Tongue (tissue), 2 donors: ENCODE measurements around the gene ANOS1. TPM values are rescaled to one million over a fixed set of nuclear protein-coding genes. Genes with fewer than 3 reads are reported as not detected.
"Not testable (repeated sequence)": the region's sequence is repeated elsewhere in the genome, so short reads cannot be mapped to it uniquely, and the experiment has no call there.

Source experiments
- DNase-seq: peaks from one replicate; pipeline ENCODE4 v3.0.0-alpha.2; 2015
- total RNA-seq: library from RNA; depleted of rRNA; stranded (reverse); fragments of >200 nt; gene quantifications from one replicate; pipeline ENCODE4 v1.2.3, GENCODE V29; 2014

ANOS1 gene, protein sequence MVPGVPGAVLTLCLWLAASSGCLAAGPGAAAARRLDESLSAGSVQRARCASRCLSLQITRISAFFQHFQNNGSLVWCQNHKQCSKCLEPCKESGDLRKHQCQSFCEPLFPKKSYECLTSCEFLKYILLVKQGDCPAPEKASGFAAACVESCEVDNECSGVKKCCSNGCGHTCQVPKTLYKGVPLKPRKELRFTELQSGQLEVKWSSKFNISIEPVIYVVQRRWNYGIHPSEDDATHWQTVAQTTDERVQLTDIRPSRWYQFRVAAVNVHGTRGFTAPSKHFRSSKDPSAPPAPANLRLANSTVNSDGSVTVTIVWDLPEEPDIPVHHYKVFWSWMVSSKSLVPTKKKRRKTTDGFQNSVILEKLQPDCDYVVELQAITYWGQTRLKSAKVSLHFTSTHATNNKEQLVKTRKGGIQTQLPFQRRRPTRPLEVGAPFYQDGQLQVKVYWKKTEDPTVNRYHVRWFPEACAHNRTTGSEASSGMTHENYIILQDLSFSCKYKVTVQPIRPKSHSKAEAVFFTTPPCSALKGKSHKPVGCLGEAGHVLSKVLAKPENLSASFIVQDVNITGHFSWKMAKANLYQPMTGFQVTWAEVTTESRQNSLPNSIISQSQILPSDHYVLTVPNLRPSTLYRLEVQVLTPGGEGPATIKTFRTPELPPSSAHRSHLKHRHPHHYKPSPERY
- 26.4 TPM for total RNA-seq

GRCh38 chrX:8731559-8732395, at the start of gene ANOS1:
Gene ANOS1 (minus strand): TSS chrX:8732137. CDS start chrX:8732036, 101 bp downstream.
- DNase-seq: peak; percentile 84

GRCh38 chrX:8773117-8773516, 41.2 kb upstream of the ANOS1 start:
- no peak for DNase-seq

- DNase-seq: no peak
Measured at GRCh38 chrX:8760021-8760420, 28.1 kb upstream of the ANOS1 start.

GRCh38 chrX:8758706-8759105, 26.8 kb upstream of the ANOS1 start:
- not testable (repeated sequence) for DNase-seq

DNA sequence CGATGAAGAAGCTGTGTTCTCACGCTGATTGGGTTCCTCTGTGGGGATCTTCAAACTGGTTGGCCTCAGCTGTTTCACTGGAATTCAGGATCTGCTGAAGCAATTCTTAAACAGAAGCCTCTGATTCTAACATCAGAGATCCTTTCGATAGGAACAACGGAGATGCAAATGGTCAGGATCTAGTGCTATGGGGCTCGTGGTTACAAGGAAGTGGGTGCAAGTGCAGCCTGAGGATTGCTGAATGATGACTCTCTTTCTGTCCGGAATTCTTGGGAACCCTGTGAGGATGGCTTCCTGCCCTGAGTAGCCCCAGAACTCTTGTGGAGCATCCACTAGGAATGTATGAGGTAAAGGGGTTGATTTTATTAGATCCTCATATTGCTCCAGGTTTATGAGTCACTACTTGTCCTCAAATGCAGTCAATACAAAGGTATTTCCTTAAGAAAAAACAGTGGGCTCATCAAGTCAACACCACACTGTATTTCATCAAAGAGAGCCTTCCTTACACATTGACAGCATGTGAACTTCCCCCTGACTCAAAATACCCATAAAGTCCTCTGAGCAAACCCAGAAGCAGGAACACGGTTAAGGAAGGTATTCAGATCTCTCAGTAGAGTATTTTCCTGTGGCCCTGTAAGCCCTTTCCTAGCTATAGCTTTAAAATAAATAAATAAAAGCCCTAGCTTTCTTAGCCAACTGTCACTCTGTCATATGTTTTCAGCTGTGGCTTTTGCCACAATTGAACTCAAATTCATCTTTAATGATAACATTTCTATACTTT, 25.9 kb upstream of the ANOS1 start:
- not testable (repeated sequence) for DNase-seq

DNA sequence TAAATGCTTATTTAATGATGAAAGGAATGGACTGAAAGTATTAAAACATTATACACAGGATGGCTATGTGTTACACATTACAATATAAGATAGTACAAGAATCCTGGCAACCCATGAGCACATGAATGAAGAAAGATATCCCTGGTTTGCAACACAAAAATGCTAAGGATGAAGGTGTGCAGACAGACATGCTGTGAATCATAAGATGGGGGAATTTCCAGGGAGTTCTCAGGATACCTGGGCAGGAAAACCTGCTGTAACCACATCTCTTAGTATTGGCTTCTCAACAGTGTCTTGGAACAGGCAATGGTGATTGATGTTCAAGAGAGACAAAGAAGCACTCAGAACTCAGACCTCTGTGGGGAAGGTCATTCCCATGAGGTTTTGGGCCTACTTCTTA, 23.9 kb upstream of the ANOS1 start:
- no peak for DNase-seq

DNA sequence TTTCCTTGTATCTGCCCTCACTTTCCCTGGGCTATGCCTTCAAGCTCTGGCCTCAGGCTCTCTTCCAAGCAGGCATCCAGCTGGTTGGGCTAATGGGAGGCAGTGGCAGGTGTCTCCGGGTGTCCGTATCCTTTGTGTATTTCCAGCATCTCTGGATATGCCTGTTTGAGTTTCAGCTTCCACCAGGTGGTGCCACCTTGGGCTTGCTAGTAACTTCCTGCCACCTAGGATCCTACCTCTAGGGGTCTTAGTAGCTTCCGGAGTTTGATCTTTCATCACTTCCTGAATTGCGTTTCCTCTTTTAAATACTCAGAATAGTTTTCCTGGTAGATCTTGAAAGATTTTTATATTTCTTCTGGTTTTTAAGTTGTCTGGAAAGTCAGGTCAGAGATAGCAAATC, 23.2 kb upstream of the ANOS1 start:
- no peak for DNase-seq

DNA sequence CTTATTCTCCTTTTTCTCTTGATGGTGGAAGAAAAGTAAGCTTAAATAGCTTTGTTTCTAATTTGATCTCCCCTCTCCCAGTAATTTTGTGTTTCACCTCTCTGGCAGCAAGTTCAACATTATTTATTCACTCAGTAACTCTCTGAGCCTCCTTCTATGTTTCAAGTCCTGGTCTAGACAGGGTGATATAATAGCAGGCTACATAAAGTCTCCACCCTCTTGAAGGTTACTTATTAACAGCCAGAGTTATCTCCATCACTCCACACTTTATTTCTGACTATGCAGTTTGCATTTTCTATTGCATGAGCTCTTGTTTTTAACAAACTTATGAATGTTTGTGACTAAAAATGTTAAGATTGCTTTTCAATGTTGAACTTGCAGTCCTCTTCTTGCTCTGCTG, 17.8 kb upstream of the ANOS1 start:
- no peak for DNase-seq

GRCh38 chrX:8748855-8749254, 16.9 kb upstream of the ANOS1 start:
- DNase-seq: peak; percentile 34

- DNase-seq: peak; percentile 37
Measured at GRCh38 chrX:8743126-8743732, 11.3 kb upstream of the ANOS1 start.

- no peak for DNase-seq
Measured at GRCh38 chrX:8741981-8742380, 10.0 kb upstream of the ANOS1 start.

DNA sequence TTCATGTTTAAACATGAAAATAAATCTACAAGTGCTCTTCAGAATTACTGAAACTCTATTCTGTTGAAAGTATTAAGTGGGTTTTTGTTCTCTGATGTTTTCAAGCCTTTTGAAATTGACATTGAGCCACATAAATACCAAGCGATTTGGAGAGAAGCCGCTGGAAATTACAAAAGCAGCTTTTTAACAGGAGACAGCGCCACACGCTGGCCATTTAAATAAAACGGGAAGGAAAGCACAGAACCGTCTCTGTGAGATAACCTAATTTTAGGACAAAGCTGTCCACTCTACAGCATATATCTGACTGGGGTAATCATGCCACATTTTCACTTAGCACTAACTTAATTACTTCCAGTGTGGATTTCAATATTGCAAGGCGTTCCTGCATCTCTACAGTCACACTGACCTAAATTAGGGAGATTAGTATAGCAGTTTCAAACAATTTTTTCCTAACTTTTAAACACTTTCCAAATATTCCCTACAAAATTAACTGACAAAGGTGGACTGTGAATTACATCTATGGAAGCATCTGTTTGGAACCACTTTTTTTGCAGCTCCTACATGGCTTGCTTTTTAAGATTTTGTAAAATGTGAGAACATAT, 6.8 kb upstream of the ANOS1 start:
- peak; percentile 80 for DNase-seq

- DNase-seq: no peak
Measured at GRCh38 chrX:8737883-8738282, 5.9 kb upstream of the ANOS1 start.

- DNase-seq: peak; percentile 17
Measured at GRCh38 chrX:8730812-8731558, 952 bp downstream of the ANOS1 start.

DNA sequence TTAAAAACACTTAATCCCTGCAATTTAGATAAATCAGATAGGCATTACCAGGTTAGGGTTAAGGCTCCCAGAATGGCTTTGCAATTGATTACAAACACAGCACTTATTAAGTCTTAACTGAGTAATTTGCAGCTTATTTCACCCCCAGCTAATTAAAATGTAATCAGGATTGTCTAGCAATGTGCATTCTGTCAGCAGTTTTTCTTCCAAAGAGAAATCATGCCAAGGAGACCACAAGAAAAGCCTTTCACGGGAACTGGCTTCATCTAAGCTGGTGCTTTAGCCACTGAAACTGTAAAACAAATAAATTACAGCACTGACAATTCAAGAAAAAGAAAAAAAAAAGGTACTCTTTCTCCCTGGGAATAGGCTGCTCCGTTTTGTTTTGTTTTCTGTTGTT, 2.1 kb downstream of the ANOS1 start:
- DNase-seq: no peak

DNA sequence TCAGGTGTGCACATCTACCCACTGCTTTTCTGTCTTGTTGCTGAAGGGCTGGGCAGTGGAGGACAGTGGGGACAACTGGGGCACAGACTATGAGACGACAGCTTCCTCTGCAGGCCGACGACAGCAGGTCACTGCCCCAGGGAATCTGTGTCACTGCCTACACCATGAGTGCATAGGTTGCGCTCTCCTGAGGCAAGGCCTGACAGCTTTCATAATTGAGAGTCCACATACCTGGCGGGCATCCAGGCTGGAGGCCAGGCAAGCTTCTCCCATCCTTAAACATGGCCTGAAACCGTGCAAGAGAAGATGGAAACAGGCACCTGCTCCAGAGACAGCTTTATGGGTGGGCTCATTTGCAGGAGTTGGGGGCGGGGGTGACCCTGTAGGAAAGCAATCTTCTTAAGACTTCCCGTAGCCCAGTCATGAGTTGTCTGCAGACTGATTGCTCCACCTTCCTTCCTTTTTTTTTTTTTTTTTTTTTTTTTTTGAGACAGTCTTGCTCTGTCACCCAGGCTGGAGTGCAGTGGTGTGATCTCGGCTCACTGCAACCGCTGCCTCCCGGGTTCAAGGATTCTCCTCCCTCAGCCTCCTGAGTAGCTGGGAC, 2.9 kb downstream of the ANOS1 start:
- DNase-seq: no peak

- DNase-seq: no peak
Measured at GRCh38 chrX:8726031-8726652, 5.8 kb downstream of the ANOS1 start.

GRCh38 chrX:8724300-8724699, 7.6 kb downstream of the ANOS1 start:
- no peak for DNase-seq

GRCh38 chrX:8721536-8721935, 10.4 kb downstream of the ANOS1 start:
- no peak for DNase-seq
